ENCODE results near the gene CDYL.

CDYL gene

GRCh38 chr6:4943716-4944115 lies 167.5 kb downstream of the CDYL start:
- ATAC-seq, result no peak
- no peaks in the 10 kb centered on the region for H3K27me3 Mint-ChIP-seq
- H3K36me3 Mint-ChIP-seq, result peaks cover 52% of the 10 kb centered on the region
- no peak overlapping the region for H3K27ac Mint-ChIP-seq
- H3K4me1 Mint-ChIP-seq, result no peaks in the 10 kb centered on the region
- H3K9me3 Mint-ChIP-seq, result no peaks in the 10 kb centered on the region
- no peak overlapping the region for H3K4me3 Mint-ChIP-seq

GRCh38 chr6:4944325-4944724 lies 168.1 kb downstream of the CDYL start:
- Mint-ChIP-seq H3K9me3 (no peaks in the 10 kb centered on the region), H3K27me3 (no peaks in the 10 kb centered on the region), H3K4me3 (no peak overlapping the region), H3K36me3 (peaks cover 52% of the 10 kb centered on the region), H3K4me1 (no peaks in the 10 kb centered on the region), H3K27ac (no peak overlapping the region)
- no peak for ATAC-seq

GRCh38 chr6:4946521-4946920 lies 170.3 kb downstream of the CDYL start:
- H3K4me1 Mint-ChIP-seq, result no peaks in the 10 kb centered on the region
- no peaks in the 10 kb centered on the region for H3K27me3 Mint-ChIP-seq
- no peak overlapping the region for H3K27ac Mint-ChIP-seq
- H3K9me3 Mint-ChIP-seq, result no peaks in the 10 kb centered on the region
- H3K4me3 Mint-ChIP-seq, result no peak overlapping the region
- peaks cover 57% of the 10 kb centered on the region for H3K36me3 Mint-ChIP-seq
- ATAC-seq, result no peak

- H3K4me1 Mint-ChIP-seq, result no peaks in the 10 kb centered on the region
- no peak for ATAC-seq
- peaks cover 65% of the 10 kb centered on the region for H3K36me3 Mint-ChIP-seq
- no peaks in the 10 kb centered on the region for H3K27me3 Mint-ChIP-seq
- H3K27ac Mint-ChIP-seq, result no peak overlapping the region
- H3K4me3 Mint-ChIP-seq, result no peak overlapping the region
- no peaks in the 10 kb centered on the region for H3K9me3 Mint-ChIP-seq
Observed at GRCh38 chr6:4947716-4948115, 171.5 kb downstream of the CDYL start.

- Mint-ChIP-seq H3K9me3 (no peaks in the 10 kb centered on the region), H3K27me3 (no peaks in the 10 kb centered on the region), H3K36me3 (peaks cover 66% of the 10 kb centered on the region), H3K4me1 (no peaks in the 10 kb centered on the region), H3K4me3 (no peak overlapping the region), H3K27ac (no peak overlapping the region)
- ATAC-seq, result no peak
Observed at GRCh38 chr6:4948781-4949450, 172.7 kb downstream of the CDYL start.

GRCh38 chr6:4950076-4950475 lies 173.9 kb downstream of the CDYL start:
- peaks cover 63% of the 10 kb centered on the region for H3K36me3 Mint-ChIP-seq
- no peaks in the 10 kb centered on the region for H3K9me3 Mint-ChIP-seq
- no peaks in the 10 kb centered on the region for H3K4me1 Mint-ChIP-seq
- no peak overlapping the region for H3K4me3 Mint-ChIP-seq
- no peak overlapping the region for H3K27ac Mint-ChIP-seq
- no peak for ATAC-seq
- no peaks in the 10 kb centered on the region for H3K27me3 Mint-ChIP-seq

GRCh38 chr6:4950836-4951533 lies 174.8 kb downstream of the CDYL start:
- no peaks in the 10 kb centered on the region for H3K4me1 Mint-ChIP-seq
- no peak overlapping the region for H3K27ac Mint-ChIP-seq
- no peaks in the 10 kb centered on the region for H3K9me3 Mint-ChIP-seq
- no peaks in the 10 kb centered on the region for H3K27me3 Mint-ChIP-seq
- H3K4me3 Mint-ChIP-seq, result no peak overlapping the region
- no peak for ATAC-seq
- peaks cover 59% of the 10 kb centered on the region for H3K36me3 Mint-ChIP-seq

GRCh38 chr6:4953440-4953839 lies 177.2 kb downstream of the CDYL start:
- Mint-ChIP-seq H3K27me3 (no peaks in the 10 kb centered on the region), H3K9me3 (no peaks in the 10 kb centered on the region), H3K4me3 (no peak overlapping the region), H3K4me1 (no peaks in the 10 kb centered on the region), H3K27ac (no peak overlapping the region), H3K36me3 (peaks cover 62% of the 10 kb centered on the region)
- ATAC-seq, result no peak

- Mint-ChIP-seq H3K36me3 (peaks cover 44% of the 10 kb centered on the region), H3K4me3 (no peak overlapping the region), H3K4me1 (no peaks in the 10 kb centered on the region), H3K27me3 (no peaks in the 10 kb centered on the region), H3K27ac (no peak overlapping the region), H3K9me3 (no peaks in the 10 kb centered on the region)
- no peak for ATAC-seq
Observed at GRCh38 chr6:4956625-4957024, 180.4 kb downstream of the CDYL start.

GRCh38 chr6:4957521-4958231 lies 181.5 kb downstream of the CDYL start:
- Mint-ChIP-seq H3K9me3 (no peaks in the 10 kb centered on the region), H3K4me3 (no peak overlapping the region), H3K27me3 (no peaks in the 10 kb centered on the region), H3K36me3 (peaks cover 34% of the 10 kb centered on the region), H3K27ac (no peak overlapping the region), H3K4me1 (no peaks in the 10 kb centered on the region)
- ATAC-seq, result no peak

GRCh38 chr6:4958624-4959023 lies 182.4 kb downstream of the CDYL start:
- Mint-ChIP-seq H3K27me3 (no peaks in the 10 kb centered on the region), H3K36me3 (peaks cover 25% of the 10 kb centered on the region), H3K4me3 (no peak overlapping the region), H3K4me1 (no peaks in the 10 kb centered on the region), H3K9me3 (no peaks in the 10 kb centered on the region), H3K27ac (no peak overlapping the region)
- ATAC-seq, result no peak

- Mint-ChIP-seq H3K27me3 (no peaks in the 10 kb centered on the region), H3K36me3 (peaks cover 6% of the 10 kb centered on the region), H3K9me3 (no peaks in the 10 kb centered on the region), H3K27ac (no peak overlapping the region), H3K4me3 (no peak overlapping the region), H3K4me1 (no peaks in the 10 kb centered on the region)
- ATAC-seq, result no peak
Observed at GRCh38 chr6:4961322-4962168, 185.3 kb downstream of the CDYL start.

- no peak for ATAC-seq
- H3K36me3 Mint-ChIP-seq, result no peaks in the 10 kb centered on the region
- no peaks in the 10 kb centered on the region for H3K4me1 Mint-ChIP-seq
- no peaks in the 10 kb centered on the region for H3K27me3 Mint-ChIP-seq
- H3K9me3 Mint-ChIP-seq, result no peaks in the 10 kb centered on the region
- H3K4me3 Mint-ChIP-seq, result no peak overlapping the region
- H3K27ac Mint-ChIP-seq, result no peak overlapping the region
Observed at GRCh38 chr6:4962905-4963304, 186.7 kb downstream of the CDYL start.

- ATAC-seq, result no peak
- no peaks in the 10 kb centered on the region for H3K4me1 Mint-ChIP-seq
- H3K27ac Mint-ChIP-seq, result no peak overlapping the region
- peaks cover 2% of the 10 kb centered on the region for H3K27me3 Mint-ChIP-seq
- no peaks in the 10 kb centered on the region for H3K36me3 Mint-ChIP-seq
- no peaks in the 10 kb centered on the region for H3K9me3 Mint-ChIP-seq
- no peak overlapping the region for H3K4me3 Mint-ChIP-seq
Observed at GRCh38 chr6:4964675-4965561, 188.7 kb downstream of the CDYL start.

Data from stimulated activated memory B cell treated with anti-CD40 and anti-IgM and Interleukin-4, amounts not matched to agents 10 μg/mL and 1 μg/mL and 100 μg/mL, for 72 hours (primary cell).